PC-3 (cell line): ENCODE measurements around the gene ZFYVE27. TPM values are rescaled to one million over a fixed set of nuclear protein-coding genes. Genes with fewer than 3 reads are reported as not detected.
A peak's percentile ranks its signal among the peaks of the same experiment; 100 is the strongest.

Source experiments
- ATAC-seq: fragments of 200-7000 bp; cut with Tn5 transposase; 2 replicates; pipeline ENCODE4 v1.9.1; 2020; ENCODE audit warnings: mild to moderate bottlenecking, moderate library complexity
- BruUV-seq: library from RNA; stranded (reverse); fragments of 400-500 nt; replicated peaks from 2 replicates; lab custom pipeline; 2021; lab: Mats Ljungman, UMichigan
- CTCF ChIA-PET: fragments of 300-600 bp; sonication (Branson Sonifier 250); formaldehyde crosslinking; loops from one replicate; lab custom pipeline; 2022; ENCODE audit warnings: antibody characterized with exemption; lab: Charles Lee
- POLR2A ChIA-PET: fragments of 300-600 bp; sonication (Branson Sonifier 250); formaldehyde crosslinking; loops from one replicate; lab custom pipeline; 2022; ENCODE audit warnings: antibody characterized with exemption; ENCODE audit not compliant: unreplicated experiment; lab: Charles Lee
- DNase-seq: peaks from one replicate; pipeline ENCODE4 v3.0.0-alpha.2; 2015
- H2AFZ ChIP-seq: fragments of 300-600 bp; sonication (generic); 2 replicates; pipeline ENCODE4 v1.6.0; 2016; ENCODE audit warnings: antibody characterized with exemption, low read length
- H3F3A ChIP-seq: fragments of 300-600 bp; sonication (generic); one replicate; pipeline ENCODE4 v1.6.0; 2017; ENCODE audit warnings: antibody characterized with exemption, low read length, control low read depth, mild to moderate bottlenecking; ENCODE audit not compliant: unreplicated experiment
- H3K27ac ChIP-seq: fragments of 300-600 bp; sonication (generic); 2 replicates; pipeline ENCODE4 v1.5.1; 2016; ENCODE audit warnings: mild to moderate bottlenecking, low read length
- H3K27me3 ChIP-seq: fragments of 300-600 bp; sonication (generic); 2 replicates; pipeline ENCODE4 v1.6.1; 2016; ENCODE audit warnings: low read length, mixed read lengths
- H3K36me3 ChIP-seq: fragments of 300-600 bp; sonication (generic); 2 replicates; pipeline ENCODE4 v1.6.1; 2016; ENCODE audit warnings: low read depth, mixed run types, low read length, mixed read lengths
- H3K4me1 ChIP-seq: fragments of 300-600 bp; sonication (generic); 2 replicates; pipeline ENCODE4 v1.5.1; 2016; ENCODE audit warnings: low read length; ENCODE audit not compliant: insufficient read depth
- H3K4me2 ChIP-seq: fragments of 300-600 bp; sonication (generic); 2 replicates; pipeline ENCODE4 v1.6.0; 2016; ENCODE audit warnings: low read length
- H3K4me3 ChIP-seq: fragments of 300-600 bp; sonication (generic); 2 replicates; pipeline ENCODE4 v1.5.1; 2016; ENCODE audit warnings: mild to moderate bottlenecking, low read length, mixed read lengths
- H3K79me2 ChIP-seq: fragments of 300-600 bp; sonication (generic); 2 replicates; pipeline ENCODE4 v1.6.1; 2017; ENCODE audit warnings: low read length, mixed read lengths
- H3K9ac ChIP-seq: fragments of 300-600 bp; sonication (generic); 2 replicates; pipeline ENCODE4 v1.6.0; 2016; ENCODE audit warnings: mild to moderate bottlenecking, low read length
- H3K9me2 ChIP-seq: fragments of 300-600 bp; sonication (generic); replicated peaks from 2 replicates; pipeline ENCODE4 v1.6.1; 2016; ENCODE audit warnings: mixed run types, low read length, mixed read lengths
- H3K9me3 ChIP-seq: fragments of 300-600 bp; sonication (generic); 2 replicates; pipeline ENCODE4 v1.6.1; 2016; ENCODE audit warnings: low read length, mixed read lengths
- H4K20me1 ChIP-seq: fragments of 300-600 bp; sonication (generic); 2 replicates; pipeline ENCODE4 v1.6.1; 2016; ENCODE audit warnings: low read length, mixed read lengths
- CTCF ChIP-seq: fragments of 300-600 bp; sonication (generic); conservative IDR thresholded peaks from 2 replicates; pipeline ENCODE4 v1.5.1; 2017; ENCODE audit warnings: antibody characterized with exemption, low read depth, mild to moderate bottlenecking, low read length
- EZH2 ChIP-seq: fragments of 300-600 bp; sonication (generic); IDR thresholded peaks from one replicate; pipeline ENCODE4 v1.6.1; 2017; ENCODE audit warnings: antibody characterized with exemption, mild to moderate bottlenecking, low read length; ENCODE audit not compliant: unreplicated experiment
- EZH2phosphoT487 ChIP-seq: fragments of 300-600 bp; sonication (generic); IDR thresholded peaks from 2 replicates; pipeline ENCODE4 v1.6.1; 2018; ENCODE audit warnings: mild to moderate bottlenecking, antibody characterized with exemption, low read length, borderline replicate concordance
- intact Hi-C: fragments of 100-400 bp; cut with micrococcal nuclease; formaldehyde crosslinking; loops from 2 replicates; pipeline ENCODE4 v1.9.0; 2023
- total RNA-seq: library from RNA; depleted of rRNA; stranded (reverse); fragments of >200 nt; gene quantifications from 2 replicates; pipeline ENCODE4 v1.2.3, GENCODE V29; 2014

The ZFYVE27 gene
- total RNA-seq, 1 experiment from 2014 or later = 13.1 TPM

DNA sequence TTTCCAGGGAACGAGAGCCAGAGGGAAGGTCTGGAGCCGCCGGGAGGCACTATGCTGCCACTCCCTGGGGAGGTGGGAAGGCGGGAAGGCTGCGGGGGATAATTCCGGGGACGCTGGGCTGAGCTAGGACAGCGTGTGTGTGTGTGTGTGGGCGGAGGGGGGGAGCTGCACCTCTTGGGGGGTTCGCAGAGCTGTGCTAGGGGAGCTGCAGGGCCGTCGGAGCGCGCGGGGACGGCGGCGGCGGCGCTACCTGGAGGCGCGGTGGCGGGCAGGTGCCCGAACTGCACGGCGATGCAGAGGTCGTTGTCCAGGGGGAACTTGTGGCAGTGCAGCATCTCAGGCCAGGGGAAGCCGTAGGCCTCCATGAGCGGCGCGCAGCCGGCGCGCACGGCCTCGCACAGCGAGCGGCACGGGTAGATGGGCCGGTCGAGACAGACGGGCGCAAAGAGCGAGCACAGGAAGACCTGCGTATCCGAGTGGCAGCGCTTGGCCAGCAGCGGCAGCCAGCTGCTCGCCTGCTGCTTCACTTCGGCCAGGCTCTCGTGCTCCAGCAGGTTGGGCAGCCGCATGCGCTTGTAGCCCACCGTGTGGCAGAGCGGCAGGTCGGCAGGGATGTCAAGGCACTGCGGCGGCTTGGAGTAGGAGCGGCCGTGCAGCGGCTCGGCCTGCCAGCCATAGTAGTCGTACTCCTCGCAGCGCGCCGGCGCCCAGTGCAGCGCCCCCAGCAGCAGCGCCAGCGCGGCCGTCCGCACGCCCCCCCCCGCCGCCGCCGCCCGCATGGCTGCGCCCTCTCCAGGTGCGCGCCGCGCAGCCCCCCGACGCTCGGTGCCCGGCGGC is 34.3 kb downstream of the ZFYVE27 start:
- Histone ChIP-seq H4K20me1 (no peaks in the 10 kb centered on the region), H3K27ac (no peak overlapping the region), H3K79me2 (no peaks in the 10 kb centered on the region), H2AFZ (no peak overlapping the region), H3K9ac (no peak overlapping the region), H3K27me3 (peaks cover 7% of the 10 kb centered on the region; the same call in 1 of the 2 replicates), H3F3A (no peaks in the 10 kb centered on the region), H3K4me2 (no peak overlapping the region), H3K4me3 (no peak overlapping the region), H3K9me2 (no peaks in the 10 kb centered on the region), H3K36me3 (no peaks in the 10 kb centered on the region), H3K4me1 (no peaks in the 10 kb centered on the region), H3K9me3 (no peaks in the 10 kb centered on the region)
- intact Hi-C loops = no loop called here
- no TSS peak for BruUV-seq
- ChIA-PET CTCF (no interaction called here), POLR2A (no interaction called here)
- ATAC-seq (peak; percentile 40), DNase-seq (no peak)
- TF ChIP-seq EZH2phosphoT487 (no peak), CTCF (no peak), EZH2 (no peak)

DNA sequence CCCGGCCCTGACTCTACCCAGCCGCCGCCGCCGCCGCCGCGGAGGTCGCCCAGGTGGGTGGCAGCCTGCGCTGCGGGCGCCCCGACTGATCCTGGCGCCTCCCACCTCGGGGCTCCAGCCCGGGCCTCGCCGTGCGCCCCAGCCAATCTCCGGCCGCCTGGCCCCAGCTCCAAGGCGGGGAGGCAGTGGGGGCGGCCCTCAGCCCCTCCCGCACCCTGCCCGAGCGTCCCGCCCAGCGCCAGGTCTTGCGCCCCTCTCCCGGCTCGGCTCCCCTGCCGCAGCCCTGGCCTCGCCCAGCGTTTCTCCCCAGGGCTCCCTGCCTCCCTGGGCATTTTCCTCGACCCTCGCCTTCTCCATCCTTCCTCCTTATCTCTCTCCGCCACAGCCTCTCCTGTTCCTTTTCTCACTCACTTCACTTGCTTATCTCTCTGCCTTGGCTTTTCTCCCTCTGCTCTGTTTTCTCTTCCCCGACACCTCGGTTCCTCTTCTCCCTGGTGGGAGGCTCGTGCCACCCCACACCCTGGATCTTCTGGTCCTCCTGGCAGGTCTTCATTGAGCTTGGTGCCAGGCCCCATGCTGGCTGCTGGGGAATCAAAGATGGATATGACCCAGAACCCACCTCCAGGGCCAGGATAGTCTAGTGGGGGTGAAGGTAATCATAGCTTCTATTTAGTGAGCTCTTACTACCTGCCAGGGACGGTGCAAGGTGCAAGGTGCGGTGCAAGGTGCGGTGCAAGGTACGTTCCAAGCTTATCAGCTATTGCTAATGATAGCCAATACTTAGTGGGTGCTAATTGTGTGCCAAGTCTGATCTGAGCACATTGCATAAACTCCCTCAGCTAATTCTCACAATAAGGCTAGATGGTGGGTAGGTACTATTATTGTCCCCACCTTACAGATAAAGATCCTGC is 35.2 kb downstream of the ZFYVE27 start, which contains the start of gene SFRP5:
Gene SFRP5, minus strand, starts transcription at position 87 of the 911 bp plus-strand sequence. CDS start 166 bp downstream, outside the sequence.
- no peak within 1 kb of the TSS for H3K4me3 ChIP-seq
- H3K9me3 ChIP-seq = no peaks in the 10 kb centered on the region
- no peak within 1 kb of the TSS for H3K9ac ChIP-seq
- ATAC-seq = no peak
- CTCF ChIA-PET = no interaction called here
- H3F3A ChIP-seq = no peaks in the 10 kb centered on the region
- no peaks in the 10 kb centered on the region for H3K4me1 ChIP-seq
- no TSS peak for BruUV-seq
- TF ChIP-seq EZH2phosphoT487 (no peak), EZH2 (no peak), CTCF (no peak)
- no peaks in the 10 kb centered on the region for H4K20me1 ChIP-seq
- H3K4me2 ChIP-seq = no peak within 1 kb of the TSS
- intact Hi-C loops = no loop called here
- no peak within 1 kb of the TSS for H3K27ac ChIP-seq
- H3K27me3 ChIP-seq = peaks cover 7% of the 10 kb centered on the region; the same call in 1 of the 2 replicates
- no peaks in the 10 kb centered on the region for H3K36me3 ChIP-seq
- DNase-seq = no peak
- no peaks in the 10 kb centered on the region for H3K79me2 ChIP-seq
- POLR2A ChIA-PET = no interaction called here
- no peak within 1 kb of the TSS for H2AFZ ChIP-seq
- H3K9me2 ChIP-seq = no peaks in the 10 kb centered on the region
